ENCODE measurements around the gene CHCHD6.

DNA sequence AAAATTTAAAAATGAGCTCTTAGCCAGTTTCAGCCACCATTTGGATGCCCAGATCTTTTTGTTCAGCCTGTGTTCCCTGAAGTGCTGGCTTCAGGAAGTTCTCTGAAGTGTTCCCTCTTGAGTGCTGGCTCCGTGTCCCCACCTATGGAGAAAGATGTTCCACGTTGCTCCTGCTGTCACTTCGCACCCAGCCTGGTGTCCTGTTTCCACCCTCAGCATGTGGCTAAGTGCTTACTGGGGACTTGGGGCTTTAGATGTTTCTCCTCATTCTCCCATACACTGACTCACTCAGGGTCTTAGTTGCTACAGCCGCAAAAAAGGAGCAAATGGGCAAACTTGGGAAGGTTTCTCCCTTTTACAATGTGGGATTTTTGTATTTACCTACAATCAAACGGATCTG lies 16.6 kb downstream of the CHCHD6 start:
- TF ChIP-seq CTCF (IDR thresholded peaks at IDR 0.05; ENCODE audit: extremely low read depth in 1 of 2, insufficient read depth in 1 of 2, low read depth in 1 of 2, low read length in 2 of 2), result no peak
- TF ChIP-seq EZH2 (IDR thresholded peaks at IDR 0.05; ENCODE audit: borderline replicate concordance, low read depth, low read length, severe bottlenecking), result no peak
- TF ChIP-seq POLR2AphosphoS5 (IDR thresholded peaks at IDR 0.05; ENCODE audit: insufficient read depth, low read depth, low read length), result no peak
- no peak for TF ChIP-seq POLR2A (IDR thresholded peaks at IDR 0.05; ENCODE audit: low read depth, low read length)
- TF ChIP-seq FOS (IDR thresholded peaks at IDR 0.05; ENCODE audit: borderline replicate concordance, insufficient read depth, low read length), result no peak
- no peak for TF ChIP-seq MAX (IDR thresholded peaks at IDR 0.05; ENCODE audit: insufficient read depth, insufficient read length)
- no peak for TF ChIP-seq MYC (IDR thresholded peaks at IDR 0.05; ENCODE audit: low read depth, low read length)
- TF ChIP-seq JUN (IDR thresholded peaks at IDR 0.05; ENCODE audit: borderline replicate concordance, insufficient read depth, insufficient read length, low read depth), result no peak
- TF ChIP-seq GATA2 (IDR thresholded peaks at IDR 0.05; ENCODE audit: insufficient read depth, insufficient read length, low read depth, low read length), result no peak

Data from endothelial cell of umbilical vein (primary cell).